ENCODE measurements around the gene TMEM182.

The TMEM182 gene

GRCh38 chr2:102789349-102790090 lies 27.7 kb downstream of the TMEM182 start:
- TF ChIP-seq EZH2 (IDR thresholded peaks at IDR 0.05; ENCODE audit: borderline replicate concordance, low read length): no peak
- TF ChIP-seq, protein P1, sequence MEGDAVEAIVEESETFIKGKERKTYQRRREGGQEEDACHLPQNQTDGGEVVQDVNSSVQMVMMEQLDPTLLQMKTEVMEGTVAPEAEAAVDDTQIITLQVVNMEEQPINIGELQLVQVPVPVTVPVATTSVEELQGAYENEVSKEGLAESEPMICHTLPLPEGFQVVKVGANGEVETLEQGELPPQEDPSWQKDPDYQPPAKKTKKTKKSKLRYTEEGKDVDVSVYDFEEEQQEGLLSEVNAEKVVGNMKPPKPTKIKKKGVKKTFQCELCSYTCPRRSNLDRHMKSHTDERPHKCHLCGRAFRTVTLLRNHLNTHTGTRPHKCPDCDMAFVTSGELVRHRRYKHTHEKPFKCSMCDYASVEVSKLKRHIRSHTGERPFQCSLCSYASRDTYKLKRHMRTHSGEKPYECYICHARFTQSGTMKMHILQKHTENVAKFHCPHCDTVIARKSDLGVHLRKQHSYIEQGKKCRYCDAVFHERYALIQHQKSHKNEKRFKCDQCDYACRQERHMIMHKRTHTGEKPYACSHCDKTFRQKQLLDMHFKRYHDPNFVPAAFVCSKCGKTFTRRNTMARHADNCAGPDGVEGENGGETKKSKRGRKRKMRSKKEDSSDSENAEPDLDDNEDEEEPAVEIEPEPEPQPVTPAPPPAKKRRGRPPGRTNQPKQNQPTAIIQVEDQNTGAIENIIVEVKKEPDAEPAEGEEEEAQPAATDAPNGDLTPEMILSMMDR (IDR thresholded peaks at IDR 0.05; ENCODE audit: low read length): no peak
- H3K27ac ChIP-seq (ENCODE audit: low read depth, low read length, poor library complexity, severe bottlenecking): no peak overlapping the region
- H3F3A ChIP-seq (ENCODE audit: insufficient read depth, low read length): no peaks in the 10 kb centered on the region
- no peaks in the 10 kb centered on the region for H3K4me1 ChIP-seq (ENCODE audit: insufficient read depth, low read length, severe bottlenecking)
- H3K9ac ChIP-seq (ENCODE audit: low read length): no peak overlapping the region
- H3K4me3 ChIP-seq (ENCODE audit: low read depth, low read length, poor library complexity, severe bottlenecking): no peak overlapping the region
- no peaks in the 10 kb centered on the region for H3K27me3 ChIP-seq (ENCODE audit: insufficient read depth, low read length)
- no peaks in the 10 kb centered on the region for H3K9me2 ChIP-seq (ENCODE audit: low read depth, low read length)
- no peaks in the 10 kb centered on the region for H4K20me1 ChIP-seq (ENCODE audit: insufficient read depth, low read length)
- H3K9me3 ChIP-seq (ENCODE audit: low read length): no peaks in the 10 kb centered on the region
- no peak overlapping the region for H3K4me2 ChIP-seq (ENCODE audit: low read length)
- H3K36me3 ChIP-seq (ENCODE audit: insufficient read depth, low read length): no peaks in the 10 kb centered on the region
- no peak overlapping the region for H2AFZ ChIP-seq (ENCODE audit: low read length)
- H3K79me2 ChIP-seq (ENCODE audit: insufficient read depth, low read length): no peaks in the 10 kb centered on the region

- H3K4me2 ChIP-seq (ENCODE audit: low read length): no peak overlapping the region
- no peaks in the 10 kb centered on the region for H3K4me1 ChIP-seq (ENCODE audit: insufficient read depth, low read length, severe bottlenecking)
- H3K9me3 ChIP-seq (ENCODE audit: low read length): no peaks in the 10 kb centered on the region
- no peaks in the 10 kb centered on the region for H3K9me2 ChIP-seq (ENCODE audit: low read depth, low read length)
- H3K36me3 ChIP-seq (ENCODE audit: insufficient read depth, low read length): no peaks in the 10 kb centered on the region
- TF ChIP-seq, protein P1 (IDR thresholded peaks at IDR 0.05; ENCODE audit: low read length): no peak
- TF ChIP-seq EZH2 (IDR thresholded peaks at IDR 0.05; ENCODE audit: borderline replicate concordance, low read length): no peak
- no peaks in the 10 kb centered on the region for H4K20me1 ChIP-seq (ENCODE audit: insufficient read depth, low read length)
- H2AFZ ChIP-seq (ENCODE audit: low read length): no peak overlapping the region
- H3K27me3 ChIP-seq (ENCODE audit: insufficient read depth, low read length): no peaks in the 10 kb centered on the region
- no peaks in the 10 kb centered on the region for H3K79me2 ChIP-seq (ENCODE audit: insufficient read depth, low read length)
- no peak overlapping the region for H3K27ac ChIP-seq (ENCODE audit: low read depth, low read length, poor library complexity, severe bottlenecking)
- no peak overlapping the region for H3K9ac ChIP-seq (ENCODE audit: low read length)
- no peaks in the 10 kb centered on the region for H3F3A ChIP-seq (ENCODE audit: insufficient read depth, low read length)
- H3K4me3 ChIP-seq (ENCODE audit: low read depth, low read length, poor library complexity, severe bottlenecking): no peak overlapping the region
These were observed 28.2 kb downstream of the TMEM182 start for GRCh38 chr2:102790091-102790455.

GRCh38 chr2:102792568-102793208 lies 30.9 kb downstream of the TMEM182 start:
- H3K9me3 ChIP-seq (ENCODE audit: low read length): no peaks in the 10 kb centered on the region
- H3K4me1 ChIP-seq (ENCODE audit: insufficient read depth, low read length, severe bottlenecking): no peaks in the 10 kb centered on the region
- no peak for TF ChIP-seq EZH2 (IDR thresholded peaks at IDR 0.05; ENCODE audit: borderline replicate concordance, low read length)
- TF ChIP-seq, protein P1 (IDR thresholded peaks at IDR 0.05; ENCODE audit: low read length): no peak
- no peaks in the 10 kb centered on the region for H3K9me2 ChIP-seq (ENCODE audit: low read depth, low read length)
- H3F3A ChIP-seq (ENCODE audit: insufficient read depth, low read length): no peaks in the 10 kb centered on the region
- no peaks in the 10 kb centered on the region for H3K27me3 ChIP-seq (ENCODE audit: insufficient read depth, low read length)
- no peak overlapping the region for H3K4me3 ChIP-seq (ENCODE audit: low read depth, low read length, poor library complexity, severe bottlenecking)
- H2AFZ ChIP-seq (ENCODE audit: low read length): no peak overlapping the region
- H4K20me1 ChIP-seq (ENCODE audit: insufficient read depth, low read length): no peaks in the 10 kb centered on the region
- peaks cover under 1% of the 10 kb centered on the region; the same call in 1 of the 2 replicates for H3K36me3 ChIP-seq (ENCODE audit: insufficient read depth, low read length)
- no peaks in the 10 kb centered on the region for H3K79me2 ChIP-seq (ENCODE audit: insufficient read depth, low read length)
- no peak overlapping the region for H3K9ac ChIP-seq (ENCODE audit: low read length)
- no peak overlapping the region for H3K27ac ChIP-seq (ENCODE audit: low read depth, low read length, poor library complexity, severe bottlenecking)
- H3K4me2 ChIP-seq (ENCODE audit: low read length): no peak overlapping the region

Data from OCI-LY1 (cell line).